HG03575 (cell line): Measurements from ENCODE around the gene PTPN4.
"Not testable (repeated sequence)": the region's sequence is repeated elsewhere in the genome, so short reads cannot be mapped to it uniquely, and the experiment has no call there.

ENCODE experiments used
- ATAC-seq: cut with Tn5 transposase; IDR thresholded peaks from one replicate; pipeline ENCODE4 v1.9.1; 2021; ENCODE audit not compliant: unreplicated experiment, insufficient number of reproducible peaks, low FRiP score; ENCODE audit errors: extremely low read depth

The PTPN4 gene

DNA sequence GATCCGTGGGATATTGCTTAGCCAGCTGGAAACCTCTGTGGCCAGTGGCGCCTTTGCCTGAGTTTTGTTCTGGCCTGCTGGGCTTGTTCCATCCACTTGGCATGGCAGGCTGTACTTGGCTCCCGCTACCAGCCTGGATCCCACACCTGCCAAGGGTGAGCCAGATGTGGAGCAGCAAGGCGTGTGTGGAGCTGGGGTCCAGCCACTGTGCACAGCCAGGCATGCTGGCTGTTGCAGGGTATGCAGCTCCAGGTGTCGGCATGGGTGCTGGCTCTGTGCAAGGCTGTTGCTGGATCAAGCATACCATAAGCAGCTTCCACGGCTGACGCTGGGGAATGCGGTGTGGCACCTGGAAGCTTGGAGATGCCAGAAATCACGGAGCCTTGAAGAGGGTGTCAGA is 34.5 kb downstream of the PTPN4 start:
- ATAC-seq = no peak

- ATAC-seq = no peak
These were observed 35.9 kb downstream of the PTPN4 start for GRCh38 chr2:119795309-119796303.

GRCh38 chr2:119800376-119800902 is 40.7 kb downstream of the PTPN4 start:
- no peak for ATAC-seq

- ATAC-seq = no peak
These were observed 41.3 kb downstream of the PTPN4 start for GRCh38 chr2:119801040-119801439.

DNA sequence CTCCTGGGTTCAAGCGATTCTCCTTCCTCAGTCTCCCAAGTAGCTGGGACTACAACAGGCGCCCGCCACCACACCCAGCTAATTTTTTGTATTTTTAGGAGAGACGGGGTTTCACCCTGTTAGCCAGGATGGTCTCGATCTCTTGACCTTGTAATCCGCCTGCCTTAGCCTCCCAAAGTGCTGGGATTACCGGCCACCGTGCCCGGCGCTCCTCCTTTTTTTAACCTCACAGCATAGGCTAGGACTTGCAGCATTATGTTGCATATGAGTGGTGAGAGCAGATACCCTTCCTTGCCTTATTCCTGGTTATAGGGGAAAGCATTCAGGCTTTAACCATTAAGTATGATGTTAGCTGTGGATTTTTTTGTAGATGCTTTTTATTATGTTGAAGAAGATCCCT is 42.3 kb downstream of the PTPN4 start:
- not testable (repeated sequence) for ATAC-seq

DNA sequence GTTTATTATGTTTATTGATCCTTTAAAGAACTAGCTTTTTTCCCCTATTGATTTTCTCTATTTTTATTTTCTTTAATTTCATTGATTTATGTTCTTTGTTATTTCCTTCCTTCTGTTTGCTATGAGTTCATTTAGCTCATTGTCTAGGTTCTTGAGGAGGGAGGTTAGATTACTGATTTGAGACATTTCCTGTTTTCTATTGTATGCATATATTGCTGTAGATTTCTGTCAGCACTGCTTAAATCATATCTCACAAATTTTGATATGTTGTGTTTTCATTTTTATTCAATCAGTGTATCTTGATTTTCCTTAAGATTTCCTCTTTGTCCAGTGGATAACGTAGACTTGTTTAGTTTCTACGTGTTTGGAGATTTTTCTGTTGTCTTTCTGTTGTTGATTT is 43.4 kb downstream of the PTPN4 start:
- ATAC-seq = no peak

DNA sequence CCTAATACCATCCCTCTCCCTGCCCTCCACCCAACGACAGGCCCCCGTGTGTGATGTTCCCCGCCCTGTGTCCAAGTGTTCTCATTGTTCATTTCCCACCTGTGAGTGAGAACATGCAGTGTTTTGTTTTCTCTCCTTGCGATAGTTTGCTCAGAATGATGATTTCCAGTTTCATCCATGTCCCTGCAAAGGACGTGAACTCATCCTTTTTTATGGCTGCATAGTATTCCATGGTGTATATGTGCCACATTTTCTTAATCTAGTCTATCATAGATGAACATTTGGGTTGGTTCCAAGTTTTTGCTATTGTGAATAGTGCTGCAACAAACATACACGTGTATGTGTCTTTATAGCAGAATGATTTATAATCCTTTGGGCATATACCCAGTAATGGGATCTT is 44.7 kb downstream of the PTPN4 start:
- not testable (repeated sequence) for ATAC-seq

- no peak for ATAC-seq
These were observed 48.9 kb downstream of the PTPN4 start for GRCh38 chr2:119808516-119809147.

DNA sequence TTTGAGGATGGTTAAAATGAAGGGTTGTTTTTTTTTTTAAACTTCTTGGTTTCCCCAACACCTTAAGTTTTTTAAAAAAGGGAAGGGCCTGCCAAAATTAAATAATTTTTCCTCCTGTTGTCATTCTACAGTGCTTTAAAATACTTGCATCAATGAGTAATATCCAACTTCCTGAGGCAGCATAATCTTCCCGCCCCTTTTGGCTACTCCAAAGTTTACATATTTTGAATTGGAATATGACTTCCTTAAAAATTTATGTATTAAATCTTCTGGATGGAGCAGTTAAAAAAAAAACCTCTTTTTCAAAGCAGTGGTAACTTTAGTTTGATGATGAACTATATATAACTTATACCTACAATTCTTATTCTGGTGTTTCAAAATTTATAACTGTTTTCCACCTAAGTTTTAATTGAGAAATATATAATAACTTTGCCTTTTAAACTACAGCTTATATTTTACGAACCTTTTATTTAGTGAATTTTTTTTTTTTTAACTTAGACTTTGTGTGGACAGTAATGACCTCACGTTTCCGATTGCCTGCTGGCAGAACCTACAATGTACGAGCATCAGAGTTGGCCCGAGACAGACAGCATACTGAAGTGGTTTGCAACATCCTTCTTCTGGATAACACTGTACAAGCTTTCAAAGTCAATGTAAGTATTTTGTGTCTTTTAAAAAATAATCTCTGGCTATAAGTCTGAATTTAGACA is 49.8 kb downstream of the PTPN4 start:
- ATAC-seq = no peak

DNA sequence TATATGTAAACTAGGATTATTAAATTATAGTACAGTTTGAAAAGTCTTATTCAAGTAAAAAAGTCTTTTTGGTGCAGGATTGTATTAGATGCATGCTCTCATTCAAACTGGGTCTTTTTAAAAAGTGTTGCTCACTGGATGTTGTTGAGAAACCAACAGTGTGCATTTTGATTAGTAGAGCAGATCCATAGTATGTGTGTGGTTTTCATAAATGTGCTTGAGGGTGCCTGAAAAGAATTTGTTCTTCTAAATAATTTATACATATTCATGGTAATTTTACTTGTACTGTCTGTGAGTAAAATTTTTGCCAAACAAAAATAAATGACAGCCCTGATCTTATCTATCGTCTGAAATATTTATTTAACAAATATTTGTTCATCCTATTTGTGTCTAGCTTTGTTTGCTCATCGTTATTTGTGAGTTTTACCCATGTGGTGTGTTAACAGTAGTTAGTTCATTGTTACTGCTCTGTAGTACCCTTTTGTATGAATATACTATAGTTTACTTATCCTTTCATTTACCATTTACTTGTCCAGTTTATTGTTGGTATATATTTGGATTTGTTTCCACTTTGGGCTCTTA is 50.4 kb downstream of the PTPN4 start:
- no peak for ATAC-seq

DNA sequence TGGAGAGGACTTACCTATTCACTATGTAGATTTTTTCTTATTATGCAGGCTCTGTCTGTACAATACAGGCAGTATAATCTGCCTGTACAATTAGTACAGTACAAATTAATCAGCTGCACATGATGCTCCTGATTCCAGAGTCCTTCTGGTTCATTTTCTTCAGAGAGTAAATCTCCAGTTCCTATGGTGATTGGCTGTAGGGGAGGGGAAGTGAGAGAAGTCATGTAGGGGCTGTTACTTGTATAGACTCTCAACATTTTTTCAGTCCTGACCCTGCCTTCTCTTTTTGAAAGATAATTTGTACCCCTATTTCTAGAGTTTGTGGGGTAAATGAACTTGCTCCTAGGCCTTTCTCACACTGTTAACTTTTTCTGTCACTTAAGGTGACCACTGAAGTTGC is 54.5 kb downstream of the PTPN4 start:
- no peak for ATAC-seq

DNA sequence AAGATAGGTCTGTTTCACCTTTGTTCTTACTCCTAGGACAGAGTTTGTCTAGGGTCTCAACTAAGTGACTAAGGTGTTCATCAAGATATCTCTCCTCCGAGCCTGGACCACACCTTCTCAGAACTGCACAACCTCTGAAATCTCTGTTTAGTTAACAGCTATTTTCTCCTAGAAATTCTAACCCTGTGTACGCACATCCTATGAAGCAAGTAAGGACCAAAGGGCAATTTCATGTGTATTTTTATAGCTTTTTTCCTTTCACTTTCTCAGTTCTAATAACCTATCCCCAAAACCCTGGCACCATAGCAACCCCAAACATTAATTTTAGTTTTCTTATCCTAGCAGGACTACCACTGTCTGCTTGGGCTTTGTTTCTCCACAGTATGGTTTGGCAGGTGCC is 59.1 kb downstream of the PTPN4 start:
- ATAC-seq = no peak

DNA sequence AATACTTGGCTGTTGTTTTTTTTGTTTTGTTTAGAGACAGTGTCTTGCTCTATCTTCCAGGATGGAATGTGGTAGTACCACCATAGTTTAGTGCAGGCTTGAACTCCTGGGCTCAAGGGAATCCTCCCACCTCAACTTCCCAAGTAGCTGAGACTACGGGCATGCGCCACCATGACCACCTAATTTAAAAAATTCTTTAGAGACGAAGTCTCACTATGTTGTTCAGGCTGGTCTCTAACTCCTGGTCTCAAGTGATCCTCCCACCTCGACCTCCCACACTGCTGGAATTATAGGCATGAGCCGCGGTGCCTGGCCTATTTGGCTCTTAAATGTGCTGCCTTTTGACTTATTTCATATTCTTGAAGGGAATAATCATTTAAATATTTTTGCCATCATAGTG is 60.1 kb downstream of the PTPN4 start:
- ATAC-seq = no peak

- ATAC-seq = no peak
These were observed 60.6 kb downstream of the PTPN4 start for GRCh38 chr2:119820275-119820674.

DNA sequence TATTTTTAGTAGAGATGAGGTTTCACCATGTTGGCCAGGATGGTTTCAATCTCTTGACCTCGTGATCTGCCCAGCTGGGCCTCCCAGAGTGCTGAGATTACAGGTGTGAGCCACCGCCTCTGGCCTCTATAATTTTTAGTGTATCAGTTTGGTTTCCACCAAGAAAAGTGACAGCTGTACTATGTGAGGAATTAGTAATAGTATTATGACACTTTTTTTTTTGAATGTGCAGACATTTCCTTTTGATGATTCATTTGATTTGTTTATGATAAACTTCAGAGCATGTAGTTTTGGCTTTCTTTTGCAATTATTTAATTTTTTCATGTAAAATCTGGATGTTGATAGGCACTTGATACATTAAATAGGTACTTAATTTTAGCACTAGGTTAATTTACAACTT is 61.5 kb downstream of the PTPN4 start:
- ATAC-seq = no peak

DNA sequence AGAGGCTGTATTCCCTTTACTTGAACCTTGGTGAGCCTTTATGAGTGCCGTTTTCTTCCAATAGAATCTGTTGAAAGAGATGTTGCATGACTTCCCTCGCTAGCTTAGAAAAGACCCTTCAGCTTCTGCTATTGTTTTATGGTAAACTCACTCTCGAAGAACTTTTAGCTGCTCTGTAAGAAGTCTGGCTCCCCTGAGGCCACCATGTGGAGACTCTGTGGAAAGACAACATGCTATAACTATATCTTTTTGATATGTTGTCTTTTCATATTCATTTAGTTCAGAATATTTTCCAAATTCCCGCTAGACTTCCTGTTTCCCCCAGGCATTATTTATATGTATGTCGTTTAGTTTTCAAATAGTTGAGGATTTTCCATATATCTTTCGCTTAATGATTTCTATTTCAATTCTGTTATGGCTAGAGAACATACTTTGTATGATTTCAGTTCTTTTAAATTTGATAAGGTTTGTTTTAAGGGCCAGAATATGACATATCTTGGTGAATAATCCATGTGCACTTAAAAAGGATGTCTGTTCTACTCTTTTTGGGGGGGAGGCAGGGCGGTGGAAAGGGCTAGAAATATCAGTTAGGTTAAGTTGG is 64.1 kb downstream of the PTPN4 start:
- ATAC-seq = no peak

- ATAC-seq = no peak
These were observed 66.7 kb downstream of the PTPN4 start for GRCh38 chr2:119826370-119826961.

- no peak for ATAC-seq
These were observed 68.3 kb downstream of the PTPN4 start for GRCh38 chr2:119827866-119828507.
